Nephron progenitor cell (in vitro differentiated cells): Measurements from ENCODE around the gene RADIL.

Experiments
- DNase-seq: peaks from one replicate; pipeline ENCODE4 v3.0.0; 2021
- H3K27ac Mint-ChIP-seq: 2 replicates; pipeline ENCODE4 v1.8.0; 2021; ENCODE audit warnings: mild to moderate bottlenecking, moderate library complexity, mixed read lengths
- H3K27me3 Mint-ChIP-seq: 2 replicates; pipeline ENCODE4 v1.8.0; 2021; ENCODE audit warnings: mild to moderate bottlenecking, low read depth, mixed read lengths; ENCODE audit not compliant: poor library complexity
- H3K36me3 Mint-ChIP-seq: 2 replicates; pipeline ENCODE4 v1.8.0; 2021; ENCODE audit warnings: low read depth, mixed read lengths
- H3K4me1 Mint-ChIP-seq: 2 replicates; pipeline ENCODE4 v1.8.0; 2021; ENCODE audit warnings: mixed read lengths
- H3K4me3 Mint-ChIP-seq: 2 replicates; pipeline ENCODE4 v1.8.0; 2021; ENCODE audit warnings: mild to moderate bottlenecking, moderate library complexity, mixed read lengths
- H3K9me3 Mint-ChIP-seq: 2 replicates; pipeline ENCODE4 v1.8.0; 2021; ENCODE audit warnings: mild to moderate bottlenecking, moderate library complexity, mixed read lengths
- CTCF ChIP-seq: fragments of 200-600 bp; sonication (generic); IDR thresholded peaks from 2 replicates; pipeline ENCODE4 v1.5.0; 2021; ENCODE audit warnings: antibody characterized with exemption

RADIL gene

DNA sequence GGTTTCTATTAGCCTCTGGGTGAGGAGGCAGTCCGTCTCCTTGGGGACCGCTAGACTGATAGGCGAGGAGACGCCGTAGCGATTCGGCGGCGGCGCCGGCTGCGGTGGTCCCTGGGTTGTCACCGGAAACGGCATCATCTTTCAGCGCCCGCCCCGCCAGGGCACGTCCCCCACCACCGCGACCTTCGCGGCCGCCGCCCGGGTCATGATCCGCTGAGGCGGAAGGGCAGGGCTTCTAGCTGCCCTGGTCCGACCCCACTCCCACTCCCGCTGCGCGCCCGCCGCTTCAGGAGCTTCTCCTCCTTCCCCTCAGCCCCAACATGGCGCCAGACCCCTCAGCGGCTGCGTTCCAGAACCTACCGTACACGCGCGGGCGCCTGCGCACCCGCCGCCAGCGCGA, 21.8 kb downstream of the RADIL start, which contains the start of gene PAPOLB:
PAPOLB (minus strand) TSS at position 358 of the 400 bp plus-strand sequence; CDS start at position 138, 220 bp downstream.
- H3K4me3 Mint-ChIP-seq = no peak within 1 kb of the TSS
- H3K36me3 Mint-ChIP-seq = peaks cover 26% of the 10 kb centered on the region
- H3K9me3 Mint-ChIP-seq = peaks cover 35% of the 10 kb centered on the region
- DNase-seq = no peak
- peaks cover 7% of the 10 kb centered on the region for H3K4me1 Mint-ChIP-seq
- H3K27ac Mint-ChIP-seq = no peak within 1 kb of the TSS
- TF ChIP-seq CTCF = no peak
- H3K27me3 Mint-ChIP-seq = peaks cover 16% of the 10 kb centered on the region

- Mint-ChIP-seq H3K27ac (no peak overlapping the region), H3K4me3 (no peak overlapping the region), H3K4me1 (peaks cover 10% of the 10 kb centered on the region), H3K27me3 (peaks cover 16% of the 10 kb centered on the region), H3K36me3 (peaks cover 26% of the 10 kb centered on the region), H3K9me3 (peaks cover 35% of the 10 kb centered on the region)
- TF ChIP-seq CTCF = no peak
- no peak for DNase-seq
These were observed 22.3 kb downstream of the RADIL start for GRCh38 chr7:4861227-4861626.

GRCh38 chr7:4857189-4857588, 26.3 kb downstream of the RADIL start:
- no peak for DNase-seq
- Mint-ChIP-seq H3K9me3 (peaks cover 15% of the 10 kb centered on the region), H3K4me1 (peaks cover 10% of the 10 kb centered on the region), H3K4me3 (no peak overlapping the region), H3K36me3 (no peaks in the 10 kb centered on the region), H3K27ac (no peak overlapping the region), H3K27me3 (peaks cover 7% of the 10 kb centered on the region)
- TF ChIP-seq CTCF = no peak

- H3K36me3 Mint-ChIP-seq = peaks cover under 1% of the 10 kb centered on the region
- DNase-seq = no peak
- no peak overlapping the region for H3K27ac Mint-ChIP-seq
- H3K27me3 Mint-ChIP-seq = peaks cover 7% of the 10 kb centered on the region
- TF ChIP-seq CTCF = no peak
- peaks cover 10% of the 10 kb centered on the region for H3K4me1 Mint-ChIP-seq
- H3K9me3 Mint-ChIP-seq = peaks cover 19% of the 10 kb centered on the region
- no peak overlapping the region for H3K4me3 Mint-ChIP-seq
These were observed 27.0 kb downstream of the RADIL start for GRCh38 chr7:4856336-4857057.

- no peak for TF ChIP-seq CTCF
- H3K4me3 Mint-ChIP-seq = no peak overlapping the region
- peaks cover 6% of the 10 kb centered on the region for H3K36me3 Mint-ChIP-seq
- H3K27ac Mint-ChIP-seq = no peak overlapping the region
- peaks cover 6% of the 10 kb centered on the region for H3K27me3 Mint-ChIP-seq
- DNase-seq = no peak
- peaks cover 10% of the 10 kb centered on the region for H3K4me1 Mint-ChIP-seq
- H3K9me3 Mint-ChIP-seq = peaks cover 28% of the 10 kb centered on the region
These were observed 28.6 kb downstream of the RADIL start for GRCh38 chr7:4854916-4855315.
